ENCODE data around the gene ANKRD9.
"Not testable (repeated sequence)": the region's sequence is repeated elsewhere in the genome, so short reads cannot be mapped to it uniquely, and the experiment has no call there.

- TF ChIP-seq MXI1 (IDR thresholded peaks at IDR 0.05; ENCODE audit: low read depth, low read length); IRF1 (CRISPR knock-in tag; IDR thresholded peaks at IDR 0.05; ENCODE audit: borderline replicate concordance): not testable (repeated sequence)
- peak; percentile 88 for TF ChIP-seq ZNF121 (CRISPR knock-in tag; conservative IDR thresholded peaks at IDR 0.05)
Measured at GRCh38 chr14:102519709-102520108, 10.1 kb upstream of the ANKRD9 start.
